ENCODE data around the gene AKR1D1.

The AKR1D1 gene

GRCh38 chr7:138092486-138093028 is 16.3 kb downstream of the AKR1D1 start:
- no peaks in the 10 kb centered on the region for H3K9me3 ChIP-seq (ENCODE audit: control insufficient read depth, low read length)
- H3K27me3 ChIP-seq (replicated peaks; ENCODE audit: control insufficient read depth, insufficient read depth, low read length): no peaks in the 10 kb centered on the region
- H3K4me3 ChIP-seq (ENCODE audit: low read length): no peak overlapping the region
- H3K9ac ChIP-seq (ENCODE audit: low read length): no peak overlapping the region
- no peaks in the 10 kb centered on the region for H3K36me3 ChIP-seq (ENCODE audit: control insufficient read depth, insufficient read depth, low read length, severe bottlenecking)
- H3K4me1 ChIP-seq (ENCODE audit: control insufficient read depth, insufficient read depth, low read length): peaks cover 4% of the 10 kb centered on the region
- DNase-seq (ENCODE audit: low read depth): no peak

- Histone ChIP-seq H3K9ac (ENCODE audit: low read length) (no peak overlapping the region), H3K9me3 (ENCODE audit: control insufficient read depth, low read length) (no peaks in the 10 kb centered on the region), H3K4me1 (ENCODE audit: control insufficient read depth, insufficient read depth, low read length) (peaks cover 3% of the 10 kb centered on the region), H3K27me3 (replicated peaks; ENCODE audit: control insufficient read depth, insufficient read depth, low read length) (no peaks in the 10 kb centered on the region), H3K4me3 (ENCODE audit: low read length) (no peak overlapping the region), H3K36me3 (ENCODE audit: control insufficient read depth, insufficient read depth, low read length, severe bottlenecking) (no peaks in the 10 kb centered on the region)
- DNase-seq (ENCODE audit: low read depth): no peak
Observed at GRCh38 chr7:138095972-138096935, 20.0 kb downstream of the AKR1D1 start.

- peaks cover 3% of the 10 kb centered on the region for H3K4me1 ChIP-seq (ENCODE audit: control insufficient read depth, insufficient read depth, low read length)
- peak; percentile 7 for DNase-seq (ENCODE audit: low read depth)
- H3K36me3 ChIP-seq (ENCODE audit: control insufficient read depth, insufficient read depth, low read length, severe bottlenecking): no peaks in the 10 kb centered on the region
- no peak overlapping the region for H3K4me3 ChIP-seq (ENCODE audit: low read length)
- no peak overlapping the region for H3K9ac ChIP-seq (ENCODE audit: low read length)
- H3K27me3 ChIP-seq (replicated peaks; ENCODE audit: control insufficient read depth, insufficient read depth, low read length): no peaks in the 10 kb centered on the region
- no peaks in the 10 kb centered on the region for H3K9me3 ChIP-seq (ENCODE audit: control insufficient read depth, low read length)
Observed at GRCh38 chr7:138097064-138097741, 20.9 kb downstream of the AKR1D1 start.

GRCh38 chr7:138099813-138100212 is 23.6 kb downstream of the AKR1D1 start:
- no peaks in the 10 kb centered on the region for H3K27me3 ChIP-seq (replicated peaks; ENCODE audit: control insufficient read depth, insufficient read depth, low read length)
- H3K4me1 ChIP-seq (ENCODE audit: control insufficient read depth, insufficient read depth, low read length): peaks cover 3% of the 10 kb centered on the region
- DNase-seq (ENCODE audit: low read depth): no peak
- H3K9me3 ChIP-seq (ENCODE audit: control insufficient read depth, low read length): no peaks in the 10 kb centered on the region
- no peak overlapping the region for H3K4me3 ChIP-seq (ENCODE audit: low read length)
- H3K9ac ChIP-seq (ENCODE audit: low read length): no peak overlapping the region
- H3K36me3 ChIP-seq (ENCODE audit: control insufficient read depth, insufficient read depth, low read length, severe bottlenecking): no peaks in the 10 kb centered on the region

GRCh38 chr7:138105221-138105620 is 29.0 kb downstream of the AKR1D1 start:
- no peaks in the 10 kb centered on the region for H3K4me1 ChIP-seq (ENCODE audit: control insufficient read depth, insufficient read depth, low read length)
- H3K4me3 ChIP-seq (ENCODE audit: low read length): no peak overlapping the region
- no peaks in the 10 kb centered on the region for H3K36me3 ChIP-seq (ENCODE audit: control insufficient read depth, insufficient read depth, low read length, severe bottlenecking)
- H3K27me3 ChIP-seq (replicated peaks; ENCODE audit: control insufficient read depth, insufficient read depth, low read length): no peaks in the 10 kb centered on the region
- no peaks in the 10 kb centered on the region for H3K9me3 ChIP-seq (ENCODE audit: control insufficient read depth, low read length)
- no peak overlapping the region for H3K9ac ChIP-seq (ENCODE audit: low read length)
- no peak for DNase-seq (ENCODE audit: low read depth)

- H3K9me3 ChIP-seq (ENCODE audit: control insufficient read depth, low read length): no peaks in the 10 kb centered on the region
- no peak overlapping the region for H3K4me3 ChIP-seq (ENCODE audit: low read length)
- DNase-seq (ENCODE audit: low read depth): no peak
- H3K36me3 ChIP-seq (ENCODE audit: control insufficient read depth, insufficient read depth, low read length, severe bottlenecking): no peaks in the 10 kb centered on the region
- no peak overlapping the region for H3K9ac ChIP-seq (ENCODE audit: low read length)
- no peaks in the 10 kb centered on the region for H3K4me1 ChIP-seq (ENCODE audit: control insufficient read depth, insufficient read depth, low read length)
- no peaks in the 10 kb centered on the region for H3K27me3 ChIP-seq (replicated peaks; ENCODE audit: control insufficient read depth, insufficient read depth, low read length)
Observed at GRCh38 chr7:138115047-138115446, 38.8 kb downstream of the AKR1D1 start.

GRCh38 chr7:138116141-138116540 is 39.9 kb downstream of the AKR1D1 start:
- DNase-seq (ENCODE audit: low read depth): peak; percentile 17
- no peak overlapping the region for H3K9ac ChIP-seq (ENCODE audit: low read length)
- H3K27me3 ChIP-seq (replicated peaks; ENCODE audit: control insufficient read depth, insufficient read depth, low read length): no peaks in the 10 kb centered on the region
- H3K36me3 ChIP-seq (ENCODE audit: control insufficient read depth, insufficient read depth, low read length, severe bottlenecking): no peaks in the 10 kb centered on the region
- H3K4me3 ChIP-seq (ENCODE audit: low read length): no peak overlapping the region
- no peaks in the 10 kb centered on the region for H3K4me1 ChIP-seq (ENCODE audit: control insufficient read depth, insufficient read depth, low read length)
- no peaks in the 10 kb centered on the region for H3K9me3 ChIP-seq (ENCODE audit: control insufficient read depth, low read length)

GRCh38 chr7:138116892-138117291 is 40.6 kb downstream of the AKR1D1 start:
- no peaks in the 10 kb centered on the region for H3K27me3 ChIP-seq (replicated peaks; ENCODE audit: control insufficient read depth, insufficient read depth, low read length)
- no peaks in the 10 kb centered on the region for H3K36me3 ChIP-seq (ENCODE audit: control insufficient read depth, insufficient read depth, low read length, severe bottlenecking)
- DNase-seq (ENCODE audit: low read depth): no peak
- no peaks in the 10 kb centered on the region for H3K4me1 ChIP-seq (ENCODE audit: control insufficient read depth, insufficient read depth, low read length)
- H3K9ac ChIP-seq (ENCODE audit: low read length): no peak overlapping the region
- H3K4me3 ChIP-seq (ENCODE audit: low read length): no peak overlapping the region
- no peaks in the 10 kb centered on the region for H3K9me3 ChIP-seq (ENCODE audit: control insufficient read depth, low read length)

- H3K36me3 ChIP-seq (ENCODE audit: control insufficient read depth, insufficient read depth, low read length, severe bottlenecking): no peaks in the 10 kb centered on the region
Observed at GRCh38 chr7:138120140-138120827, 44.0 kb downstream of the AKR1D1 start.

GRCh38 chr7:138122162-138122561 is 45.9 kb downstream of the AKR1D1 start:
- Histone ChIP-seq H3K9ac (ENCODE audit: low read length) (no peak overlapping the region), H3K27me3 (replicated peaks; ENCODE audit: control insufficient read depth, insufficient read depth, low read length) (no peaks in the 10 kb centered on the region), H3K9me3 (ENCODE audit: control insufficient read depth, low read length) (no peaks in the 10 kb centered on the region), H3K4me3 (ENCODE audit: low read length) (no peak overlapping the region), H3K4me1 (ENCODE audit: control insufficient read depth, insufficient read depth, low read length) (no peaks in the 10 kb centered on the region), H3K36me3 (ENCODE audit: control insufficient read depth, insufficient read depth, low read length, severe bottlenecking) (no peaks in the 10 kb centered on the region)
- DNase-seq (ENCODE audit: low read depth): no peak

More at GRCh38 chr7:138120140-138120827, 44.0 kb downstream of the AKR1D1 start:
- Histone ChIP-seq H3K4me3 (ENCODE audit: low read length) (no peak overlapping the region), H3K9ac (ENCODE audit: low read length) (no peak overlapping the region), H3K27me3 (replicated peaks; ENCODE audit: control insufficient read depth, insufficient read depth, low read length) (no peaks in the 10 kb centered on the region), H3K4me1 (ENCODE audit: control insufficient read depth, insufficient read depth, low read length) (no peaks in the 10 kb centered on the region), H3K9me3 (ENCODE audit: control insufficient read depth, low read length) (no peaks in the 10 kb centered on the region)
- no peak for DNase-seq (ENCODE audit: low read depth)

- Histone ChIP-seq H3K4me3 (ENCODE audit: low read length) (no peak overlapping the region), H3K9me3 (ENCODE audit: control insufficient read depth, low read length) (no peaks in the 10 kb centered on the region), H3K27me3 (replicated peaks; ENCODE audit: control insufficient read depth, insufficient read depth, low read length) (no peaks in the 10 kb centered on the region), H3K4me1 (ENCODE audit: control insufficient read depth, insufficient read depth, low read length) (no peaks in the 10 kb centered on the region), H3K9ac (ENCODE audit: low read length) (no peak overlapping the region), H3K36me3 (ENCODE audit: control insufficient read depth, insufficient read depth, low read length, severe bottlenecking) (no peaks in the 10 kb centered on the region)
- DNase-seq (ENCODE audit: low read depth): no peak
Observed at GRCh38 chr7:138125119-138125518, 48.9 kb downstream of the AKR1D1 start.
